ENCODE results near the gene TMEM181.

Gene TMEM181, protein sequence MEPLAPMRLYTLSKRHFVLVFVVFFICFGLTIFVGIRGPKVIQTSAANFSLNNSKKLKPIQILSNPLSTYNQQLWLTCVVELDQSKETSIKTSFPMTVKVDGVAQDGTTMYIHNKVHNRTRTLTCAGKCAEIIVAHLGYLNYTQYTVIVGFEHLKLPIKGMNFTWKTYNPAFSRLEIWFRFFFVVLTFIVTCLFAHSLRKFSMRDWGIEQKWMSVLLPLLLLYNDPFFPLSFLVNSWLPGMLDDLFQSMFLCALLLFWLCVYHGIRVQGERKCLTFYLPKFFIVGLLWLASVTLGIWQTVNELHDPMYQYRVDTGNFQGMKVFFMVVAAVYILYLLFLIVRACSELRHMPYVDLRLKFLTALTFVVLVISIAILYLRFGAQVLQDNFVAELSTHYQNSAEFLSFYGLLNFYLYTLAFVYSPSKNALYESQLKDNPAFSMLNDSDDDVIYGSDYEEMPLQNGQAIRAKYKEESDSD

DNA sequence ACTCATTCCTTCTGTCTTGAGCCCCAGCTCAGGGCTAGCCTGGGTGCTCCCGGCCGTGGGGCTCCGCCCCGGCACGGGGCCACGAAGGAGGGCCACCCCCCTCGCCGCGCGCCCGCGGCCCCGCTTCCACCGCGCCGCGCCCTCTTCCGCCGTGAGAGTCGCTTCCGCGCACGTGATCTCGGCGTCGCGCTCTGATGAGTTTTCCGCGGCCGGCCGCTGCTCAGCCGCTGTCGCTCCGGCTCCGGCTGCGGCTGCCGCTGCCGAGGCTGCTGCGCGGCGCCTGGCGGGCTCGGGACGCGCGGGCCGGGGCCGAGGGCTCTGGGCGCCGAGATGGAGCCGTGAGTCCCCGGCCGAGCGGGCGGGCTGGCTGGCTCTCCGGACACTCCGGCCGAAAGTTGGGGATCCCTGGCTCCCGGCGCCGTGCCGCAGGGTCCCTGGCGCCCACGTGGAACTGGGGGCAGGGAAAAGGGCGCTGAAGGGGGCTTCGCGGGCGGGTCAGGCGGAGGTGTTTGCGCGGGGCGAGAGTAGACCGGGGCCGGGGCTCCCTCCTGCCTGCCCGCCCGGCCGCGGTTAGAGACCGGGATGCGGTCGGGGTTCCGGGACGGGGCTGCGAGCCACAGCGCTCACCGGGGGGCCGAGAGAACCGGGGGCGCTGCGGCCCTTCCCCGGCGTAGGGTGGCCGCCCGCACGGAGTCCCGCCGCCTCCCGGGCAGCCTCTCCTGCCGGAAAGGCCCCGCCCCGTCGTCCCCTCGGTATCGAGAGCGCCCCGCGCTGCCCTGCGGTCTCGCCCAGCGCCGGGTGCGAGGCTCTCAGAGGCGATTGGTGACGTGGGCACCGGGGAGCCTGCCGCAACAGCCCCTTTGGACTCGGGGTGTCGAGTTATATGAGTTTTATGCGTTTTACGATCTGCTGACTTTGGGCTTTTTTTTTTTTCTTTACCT lies at the start of gene TMEM181:
Gene TMEM181 (plus strand): TSS at position 197 of the 941 bp plus-strand sequence. CDS start 134 bp downstream, at position 331.
- H3K4me3 ChIP-seq (ENCODE audit: low read depth, low read length): peak within 1 kb of the TSS; percentile 86
- TF ChIP-seq, protein P1, sequence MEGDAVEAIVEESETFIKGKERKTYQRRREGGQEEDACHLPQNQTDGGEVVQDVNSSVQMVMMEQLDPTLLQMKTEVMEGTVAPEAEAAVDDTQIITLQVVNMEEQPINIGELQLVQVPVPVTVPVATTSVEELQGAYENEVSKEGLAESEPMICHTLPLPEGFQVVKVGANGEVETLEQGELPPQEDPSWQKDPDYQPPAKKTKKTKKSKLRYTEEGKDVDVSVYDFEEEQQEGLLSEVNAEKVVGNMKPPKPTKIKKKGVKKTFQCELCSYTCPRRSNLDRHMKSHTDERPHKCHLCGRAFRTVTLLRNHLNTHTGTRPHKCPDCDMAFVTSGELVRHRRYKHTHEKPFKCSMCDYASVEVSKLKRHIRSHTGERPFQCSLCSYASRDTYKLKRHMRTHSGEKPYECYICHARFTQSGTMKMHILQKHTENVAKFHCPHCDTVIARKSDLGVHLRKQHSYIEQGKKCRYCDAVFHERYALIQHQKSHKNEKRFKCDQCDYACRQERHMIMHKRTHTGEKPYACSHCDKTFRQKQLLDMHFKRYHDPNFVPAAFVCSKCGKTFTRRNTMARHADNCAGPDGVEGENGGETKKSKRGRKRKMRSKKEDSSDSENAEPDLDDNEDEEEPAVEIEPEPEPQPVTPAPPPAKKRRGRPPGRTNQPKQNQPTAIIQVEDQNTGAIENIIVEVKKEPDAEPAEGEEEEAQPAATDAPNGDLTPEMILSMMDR (IDR thresholded peaks at IDR 0.05; ENCODE audit: low read depth, low read length): no peak

DNA sequence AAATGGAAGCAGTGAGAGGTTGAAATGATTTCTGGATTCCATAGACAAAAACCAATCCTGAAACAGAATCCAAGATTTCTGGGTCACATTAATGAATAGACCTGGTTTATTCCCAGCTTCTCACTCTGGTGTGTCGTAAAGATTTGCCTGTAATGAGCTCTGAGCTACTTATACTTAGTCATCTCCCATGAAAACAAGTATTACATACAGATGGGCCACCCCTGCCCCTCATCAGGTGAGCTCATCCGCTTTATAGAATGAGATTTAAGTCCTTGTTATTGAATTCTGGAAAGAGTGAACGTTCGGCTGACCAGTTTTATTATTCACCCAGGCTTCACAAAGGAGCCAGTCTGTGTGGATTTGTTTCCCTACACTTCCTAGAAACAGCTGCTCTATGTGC lies 47.1 kb upstream of the TMEM181 start:
- TF ChIP-seq, protein P1 (IDR thresholded peaks at IDR 0.05; ENCODE audit: low read depth, low read length): no peak

DNA sequence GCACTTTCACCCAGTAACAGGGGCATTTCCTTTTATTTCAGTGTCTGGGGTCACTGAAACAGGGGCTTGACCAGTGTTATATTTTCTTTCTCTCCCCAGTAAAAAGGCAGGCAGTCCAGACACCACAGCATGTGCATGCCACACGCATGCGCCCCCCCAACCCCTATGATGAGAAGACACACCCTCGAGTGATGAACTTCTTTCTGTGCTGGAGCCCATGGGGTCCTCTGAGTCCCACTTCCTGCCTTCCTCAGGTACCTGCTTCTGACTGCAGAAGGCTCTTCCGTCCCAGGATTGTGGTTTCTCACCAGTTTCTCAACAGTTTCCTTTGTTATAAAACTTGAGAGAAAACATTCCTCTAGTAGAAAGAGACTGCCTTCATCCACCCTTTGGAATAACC lies 45.7 kb upstream of the TMEM181 start:
- TF ChIP-seq, protein P1 (IDR thresholded peaks at IDR 0.05; ENCODE audit: low read depth, low read length): no peak

More for the DNA sequence above, 47.1 kb upstream of the TMEM181 start:
- H3K4me3 ChIP-seq (ENCODE audit: low read depth, low read length): no peak overlapping the region

DNA sequence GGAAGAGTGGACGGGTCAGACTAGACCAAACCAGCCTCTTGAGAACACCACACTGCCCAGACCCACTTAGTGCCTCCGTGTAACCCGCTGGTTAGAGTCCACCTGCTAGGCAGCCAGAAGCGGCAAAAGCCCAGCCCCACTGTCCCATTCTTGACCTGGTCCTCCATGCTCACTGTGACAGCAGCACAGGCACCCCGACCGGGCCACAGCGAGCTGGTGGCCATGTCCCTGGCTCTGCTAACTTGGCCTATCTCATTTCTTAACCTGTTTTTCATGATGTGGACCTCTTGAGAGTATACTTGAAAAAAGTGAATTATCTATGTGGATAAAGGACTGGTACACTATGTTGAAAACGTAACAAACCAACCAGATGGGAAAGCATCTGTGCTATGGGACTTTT lies 44.9 kb upstream of the TMEM181 start:
- TF ChIP-seq, protein P1 (IDR thresholded peaks at IDR 0.05; ENCODE audit: low read depth, low read length): no peak

More for the DNA sequence above, 45.7 kb upstream of the TMEM181 start:
- H3K4me3 ChIP-seq (ENCODE audit: low read depth, low read length): no peak overlapping the region

DNA sequence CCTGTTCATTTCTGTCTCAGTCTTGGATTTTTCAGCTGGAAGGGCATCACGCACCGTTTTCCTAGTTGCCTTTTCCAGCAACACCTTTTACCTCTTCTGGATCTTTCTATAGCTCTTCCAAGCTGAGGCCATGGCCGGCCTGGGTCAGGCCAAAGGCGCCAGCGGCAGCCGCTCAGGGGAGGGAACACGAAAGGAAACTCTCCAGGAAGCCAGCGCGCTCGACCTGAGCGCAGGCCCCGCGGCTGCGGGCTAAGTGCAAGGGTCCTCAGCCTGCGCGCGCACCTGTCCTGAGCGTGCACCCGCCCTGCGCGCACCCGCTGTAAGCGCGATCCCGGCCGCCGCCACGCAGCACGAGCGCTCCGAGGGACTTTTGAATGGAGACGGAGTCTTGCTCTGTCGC lies 43.8 kb upstream of the TMEM181 start:
- TF ChIP-seq, protein P1 (IDR thresholded peaks at IDR 0.05; ENCODE audit: low read depth, low read length): no peak
- H3K4me3 ChIP-seq (ENCODE audit: low read depth, low read length): no peak overlapping the region

More for the DNA sequence above, 44.9 kb upstream of the TMEM181 start:
- no peak overlapping the region for H3K4me3 ChIP-seq (ENCODE audit: low read depth, low read length)

DNA sequence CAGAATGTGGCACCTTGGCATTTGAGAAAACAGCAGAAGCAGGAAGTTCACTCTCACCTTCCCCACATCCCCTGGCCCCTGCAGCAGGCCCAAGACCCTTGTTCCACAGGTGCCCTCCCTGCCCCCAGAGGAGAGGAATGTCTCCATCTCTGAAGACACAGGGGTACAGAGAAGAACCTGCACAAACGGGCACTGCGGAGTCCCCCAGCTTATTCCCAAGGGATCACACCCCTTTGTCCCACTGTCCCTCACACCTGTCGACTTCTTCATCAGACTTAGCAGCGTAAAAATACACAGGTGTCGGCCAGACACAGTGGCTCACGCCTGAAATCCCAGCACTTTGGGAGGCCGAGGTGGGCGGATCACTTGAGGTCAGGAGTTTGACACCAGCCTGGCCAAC lies 42.9 kb upstream of the TMEM181 start:
- TF ChIP-seq, protein P1 (IDR thresholded peaks at IDR 0.05; ENCODE audit: low read depth, low read length): no peak
- H3K4me3 ChIP-seq (ENCODE audit: low read depth, low read length): no peak overlapping the region

Measured in WI38 (cell line).